GM15510 (cell line): ENCODE measurements around the gene TNS4.

Source experiments
- POLR2A ChIP-seq: IDR thresholded peaks from 3 replicates; pipeline ENCODE4 v1.6.1; 2011; ENCODE audit warnings: borderline replicate concordance; ENCODE audit not compliant: insufficient read length; ENCODE audit errors: extremely low read depth

Gene TNS4

GRCh38 chr17:40511667-40512220, 10.3 kb upstream of the TNS4 start:
- TF ChIP-seq POLR2A: no peak

- no peak for TF ChIP-seq POLR2A
Observed at GRCh38 chr17:40511136-40511535, 9.7 kb upstream of the TNS4 start.

- TF ChIP-seq POLR2A: no peak
Observed at GRCh38 chr17:40510328-40510648, 8.9 kb upstream of the TNS4 start.

- no peak for TF ChIP-seq POLR2A
Observed at GRCh38 chr17:40509626-40510327, 8.4 kb upstream of the TNS4 start.

- TF ChIP-seq POLR2A: no peak
Observed at GRCh38 chr17:40506786-40507185, 5.4 kb upstream of the TNS4 start.

GRCh38 chr17:40503154-40503553, 1.7 kb upstream of the TNS4 start:
- no peak for TF ChIP-seq POLR2A

- TF ChIP-seq POLR2A: no peak
Observed at GRCh38 chr17:40502716-40503115, 1.3 kb upstream of the TNS4 start.

GRCh38 chr17:40500709-40501108, 714 bp downstream of the TNS4 start:
- no peak for TF ChIP-seq POLR2A

GRCh38 chr17:40500190-40500589, 1.2 kb downstream of the TNS4 start:
- TF ChIP-seq POLR2A: no peak

- no peak for TF ChIP-seq POLR2A
Observed at GRCh38 chr17:40499551-40500189, 1.8 kb downstream of the TNS4 start.

- TF ChIP-seq POLR2A: no peak
Observed at GRCh38 chr17:40498281-40499084, 2.9 kb downstream of the TNS4 start.

GRCh38 chr17:40497695-40498094, 3.7 kb downstream of the TNS4 start:
- TF ChIP-seq POLR2A: no peak

GRCh38 chr17:40496634-40497420, 4.6 kb downstream of the TNS4 start:
- no peak for TF ChIP-seq POLR2A

- no peak for TF ChIP-seq POLR2A
Observed at GRCh38 chr17:40496170-40496569, 5.3 kb downstream of the TNS4 start.

GRCh38 chr17:40495140-40495539, 6.3 kb downstream of the TNS4 start:
- no peak for TF ChIP-seq POLR2A
